HG03571 (cell line): ENCODE results near the gene KCNQ1.
"Not testable (repeated sequence)": the region's sequence is repeated elsewhere in the genome, so short reads cannot be mapped to it uniquely, and the experiment has no call there.

Experiments
- ATAC-seq: cut with Tn5 transposase; IDR thresholded peaks from one replicate; pipeline ENCODE4 v1.9.1; 2021; ENCODE audit not compliant: unreplicated experiment

Gene KCNQ1

GRCh38 chr11:2590131-2590964 is 145.5 kb downstream of the KCNQ1 start:
- ATAC-seq = no peak

GRCh38 chr11:2590965-2591754 is 146.4 kb downstream of the KCNQ1 start:
- no peak for ATAC-seq

GRCh38 chr11:2591805-2592204 is 147.0 kb downstream of the KCNQ1 start:
- ATAC-seq = no peak

- no peak for ATAC-seq
Measured at GRCh38 chr11:2592559-2593392, 148.0 kb downstream of the KCNQ1 start.

- ATAC-seq = no peak
Measured at GRCh38 chr11:2593393-2593950, 148.7 kb downstream of the KCNQ1 start.

- ATAC-seq = no peak
Measured at GRCh38 chr11:2594267-2594666, 149.5 kb downstream of the KCNQ1 start.

- ATAC-seq = no peak
Measured at GRCh38 chr11:2595204-2595603, 150.4 kb downstream of the KCNQ1 start.

- ATAC-seq = no peak
Measured at GRCh38 chr11:2599561-2600189, 154.9 kb downstream of the KCNQ1 start.

GRCh38 chr11:2609345-2609744 is 164.5 kb downstream of the KCNQ1 start:
- ATAC-seq = no peak

- ATAC-seq = no peak
Measured at GRCh38 chr11:2612884-2613571, 168.2 kb downstream of the KCNQ1 start.

- ATAC-seq = no peak
Measured at GRCh38 chr11:2621894-2622293, 177.1 kb downstream of the KCNQ1 start.

GRCh38 chr11:2625183-2625582 is 180.4 kb downstream of the KCNQ1 start:
- ATAC-seq = no peak

GRCh38 chr11:2630679-2631078 is 185.9 kb downstream of the KCNQ1 start:
- no peak for ATAC-seq

GRCh38 chr11:2631161-2631560 is 186.4 kb downstream of the KCNQ1 start:
- ATAC-seq = no peak

- ATAC-seq = not testable (repeated sequence)
Measured at GRCh38 chr11:2639763-2640162, 195.0 kb downstream of the KCNQ1 start.

GRCh38 chr11:2641623-2642022 is 196.8 kb downstream of the KCNQ1 start:
- ATAC-seq = no peak

- ATAC-seq = no peak
Measured at GRCh38 chr11:2643746-2644145, 198.9 kb downstream of the KCNQ1 start.

- ATAC-seq = no peak
Measured at GRCh38 chr11:2644844-2645778, 200.3 kb downstream of the KCNQ1 start.

GRCh38 chr11:2645779-2646118 is 200.9 kb downstream of the KCNQ1 start:
- ATAC-seq = no peak
